Stimulated activated naive CD8-positive, alpha-beta T cell treated with anti-CD3 and anti-CD28 coated beads, Interleukin-15, Interleukin-2, amounts not matched to agents 100 U/mL and 50 U/mL, for 24 hours (primary cell): ENCODE data around the gene RAC3.

Experiments used
- ATAC-seq: fragments of 150-1000 bp; cut with Tn5 transposase; one replicate; pipeline ENCODE4 v1.10.0; 2021
- DNase-seq: peaks from one replicate; pipeline ENCODE4 v3.0.0; 2021

Gene RAC3

DNA sequence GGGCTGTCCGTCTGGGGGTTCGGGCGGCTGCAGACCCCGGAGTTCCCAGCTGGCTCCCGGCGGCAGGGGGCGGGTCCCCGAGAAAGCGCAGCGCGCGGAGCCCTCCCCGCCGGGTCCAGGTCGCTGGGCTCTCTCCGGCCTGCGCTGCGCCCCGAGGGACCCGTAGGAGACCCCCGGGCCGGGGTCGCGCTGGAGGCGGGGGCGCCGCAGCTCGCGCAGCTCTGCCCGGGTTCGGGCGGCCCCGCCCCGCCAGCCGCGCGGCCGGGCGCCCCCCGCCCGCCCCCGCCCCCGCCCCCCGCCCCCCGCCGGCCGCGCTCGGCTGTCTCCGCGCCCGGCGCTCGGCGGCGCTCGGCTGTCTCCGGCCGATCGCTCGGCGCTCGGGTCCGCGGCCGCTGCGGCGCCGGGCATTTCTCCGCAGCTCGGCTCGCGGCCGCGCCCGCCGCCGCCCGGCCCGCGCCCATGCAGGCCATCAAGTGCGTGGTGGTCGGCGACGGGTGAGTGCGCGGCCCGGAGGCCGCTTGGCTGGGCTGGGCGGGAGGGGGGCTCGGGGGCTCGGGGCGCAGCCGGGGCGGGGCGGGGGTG lies at the start of gene RAC3:
Gene RAC3 (plus strand): TSS at position 376 of the 582 bp plus-strand sequence. CDS start 84 bp downstream, at position 460.
- peak; percentile 10 for ATAC-seq
- peak; percentile 31 for DNase-seq

DNA sequence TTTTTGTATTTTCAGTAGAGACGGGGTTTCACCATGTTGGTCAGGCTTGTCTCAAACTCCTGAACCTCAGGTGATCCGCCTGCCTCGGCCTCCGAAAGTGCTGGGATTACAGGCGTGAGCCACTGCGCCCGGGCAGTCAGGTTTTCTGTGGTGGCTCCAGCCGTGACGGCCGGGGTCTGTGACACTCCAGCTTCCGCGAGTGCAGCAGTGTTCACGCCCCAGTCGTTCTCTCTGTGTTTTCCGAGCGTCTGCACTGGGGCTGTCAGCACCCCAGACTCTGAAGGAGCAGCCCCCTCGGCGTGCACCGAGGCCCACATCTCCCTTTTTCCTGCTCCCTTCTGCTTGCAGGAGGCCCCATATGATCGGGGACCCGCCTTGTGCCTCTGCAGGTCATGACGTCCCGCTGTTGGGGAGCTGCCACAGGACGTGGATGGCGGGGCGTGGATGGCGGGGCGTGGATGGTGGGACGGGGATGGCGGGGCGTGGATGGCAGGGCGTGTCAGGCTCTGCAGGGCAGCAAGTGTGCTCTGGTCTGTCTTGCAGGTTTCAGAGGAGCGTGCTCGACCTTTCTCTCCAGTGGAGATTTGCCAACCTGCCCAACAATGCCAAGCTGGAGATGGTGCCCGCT lies 48.4 kb upstream of the RAC3 start:
- DNase-seq (no peak), ATAC-seq (no peak)

- DNase-seq, result no peak
- no peak for ATAC-seq
Measured at GRCh38 chr17:81983639-81984373, 47.7 kb upstream of the RAC3 start.

GRCh38 chr17:81984773-81985410 lies 46.6 kb upstream of the RAC3 start:
- DNase-seq, result no peak
- ATAC-seq, result no peak

- DNase-seq (no peak), ATAC-seq (no peak)
Measured at GRCh38 chr17:81986606-81987005, 44.9 kb upstream of the RAC3 start.

DNA sequence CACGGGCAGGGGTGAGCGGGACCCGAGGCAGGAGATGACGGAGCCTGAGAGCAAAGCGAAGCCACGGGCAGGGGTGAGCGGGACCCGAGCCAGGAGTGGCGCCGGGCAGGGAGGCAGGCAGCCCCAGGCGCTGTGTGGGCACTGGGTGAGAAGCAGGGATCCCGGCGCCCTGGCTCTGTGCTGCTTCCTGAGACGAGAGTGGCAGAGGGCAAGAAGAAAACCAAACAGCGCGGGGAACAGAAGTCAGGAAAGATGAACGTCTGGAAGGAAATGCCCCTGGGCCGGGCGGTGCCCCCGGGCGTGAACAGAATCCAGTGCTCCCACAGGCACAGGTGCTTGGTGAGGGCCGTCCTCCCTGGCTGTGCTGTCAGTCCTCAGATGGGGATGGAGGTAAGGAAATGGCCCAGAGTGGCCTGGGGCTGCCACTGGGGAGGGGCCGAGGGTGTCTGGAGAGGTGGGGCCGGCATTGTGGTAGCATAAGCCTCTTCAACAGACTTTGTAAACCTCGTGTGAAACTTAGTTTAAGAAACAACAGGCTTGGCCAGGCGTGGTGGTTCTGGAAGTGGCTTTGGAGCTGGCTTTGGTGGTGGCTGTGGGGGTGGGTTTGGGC lies 44.2 kb upstream of the RAC3 start:
- no peak for DNase-seq
- ATAC-seq, result no peak

- no peak for ATAC-seq
- DNase-seq, result no peak
Measured at GRCh38 chr17:81990836-81991683, 40.4 kb upstream of the RAC3 start.

GRCh38 chr17:81991684-81992305 lies 39.7 kb upstream of the RAC3 start:
- no peak for DNase-seq
- no peak for ATAC-seq

DNA sequence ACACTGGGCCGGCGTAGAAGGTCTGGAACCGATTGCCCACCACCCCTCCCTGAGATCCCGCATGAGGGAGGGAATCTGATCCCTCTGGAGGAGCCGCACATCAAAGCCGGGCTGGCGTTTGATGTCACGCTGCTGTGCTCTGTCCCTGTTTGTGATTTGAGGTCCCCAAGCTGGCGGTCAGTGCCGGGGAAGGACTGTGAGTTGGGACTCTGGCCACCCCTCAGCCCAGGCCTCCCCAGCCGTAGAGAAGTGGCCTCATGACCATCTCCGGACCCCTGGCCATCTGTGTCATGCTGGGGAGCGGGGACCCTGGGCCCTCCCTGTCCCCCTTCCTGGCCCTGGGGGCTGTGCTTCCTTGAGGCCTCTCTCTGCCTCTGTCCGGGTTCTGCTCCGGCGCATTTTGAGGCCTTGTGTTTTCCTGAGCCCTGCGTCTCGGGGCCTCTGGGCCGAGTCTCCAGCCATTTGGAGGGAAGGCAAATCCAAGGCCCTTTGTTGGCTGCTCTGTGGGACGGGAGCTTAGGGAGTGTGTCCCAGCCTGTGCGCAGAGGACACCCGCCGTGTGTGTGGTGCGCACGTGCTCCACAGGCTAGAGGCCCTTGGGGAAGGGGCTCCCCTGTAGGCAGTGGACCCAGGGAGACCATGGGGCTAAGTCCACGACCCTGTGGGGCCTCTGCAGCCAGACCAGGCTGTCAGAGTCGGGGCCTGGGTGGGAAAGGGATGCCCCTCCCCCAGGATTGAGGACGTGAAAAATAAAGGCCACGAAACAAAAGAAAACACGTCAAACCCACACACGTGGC lies 39.0 kb upstream of the RAC3 start:
- ATAC-seq (no peak), DNase-seq (no peak)

DNA sequence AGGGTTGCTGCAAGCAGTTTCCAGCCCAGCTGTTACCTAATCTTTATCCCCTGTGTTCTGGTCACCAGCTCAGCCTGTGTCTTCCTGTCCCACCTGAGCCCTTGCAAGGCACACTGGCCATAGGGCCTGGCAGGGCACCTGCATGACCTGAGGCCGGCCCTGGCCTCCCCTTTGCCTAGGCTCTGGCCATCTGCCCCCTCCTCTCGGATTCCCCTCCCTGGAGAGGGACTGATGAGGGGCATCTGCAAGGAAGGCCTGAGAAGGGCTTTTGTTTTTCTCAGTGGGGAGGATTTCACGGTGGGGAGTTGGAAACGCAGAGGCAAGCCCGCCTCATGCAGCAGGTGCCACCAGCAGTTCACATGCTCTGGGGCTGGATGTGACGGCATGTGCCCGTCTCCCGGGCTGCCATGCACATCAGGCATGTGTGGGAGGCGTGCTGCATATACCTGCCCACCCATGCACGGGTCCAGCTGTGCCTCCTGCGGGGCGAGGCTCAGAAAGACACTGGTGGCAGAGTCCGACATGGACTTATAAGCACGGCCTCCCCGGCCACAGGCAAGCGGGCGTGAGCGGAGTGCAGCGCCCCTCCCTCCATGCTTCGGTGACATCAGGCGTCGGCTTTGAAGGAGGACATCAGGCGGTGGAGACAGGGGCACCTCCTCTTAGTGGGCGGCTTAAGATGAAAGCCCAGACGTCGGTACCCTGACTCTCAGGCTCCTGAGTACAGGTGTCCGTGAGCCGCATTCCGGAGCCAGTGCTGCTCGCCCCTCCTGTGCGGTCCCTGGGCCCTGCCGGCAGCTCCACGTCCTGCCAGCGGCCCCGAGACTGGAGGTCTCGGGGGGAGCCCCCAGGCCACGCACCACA lies 37.5 kb upstream of the RAC3 start:
- DNase-seq (no peak), ATAC-seq (no peak)

- ATAC-seq (no peak), DNase-seq (no peak)
Measured at GRCh38 chr17:81994593-81995462, 36.6 kb upstream of the RAC3 start.

- no peak for ATAC-seq
Measured at GRCh38 chr17:81995463-81996231, 35.8 kb upstream of the RAC3 start.

GRCh38 chr17:81996232-81996756 lies 35.2 kb upstream of the RAC3 start:
- DNase-seq (no peak), ATAC-seq (no peak)

More at GRCh38 chr17:81995463-81996231, 35.8 kb upstream of the RAC3 start:
- no peak for DNase-seq

GRCh38 chr17:81996757-81997441 lies 34.6 kb upstream of the RAC3 start:
- ATAC-seq (no peak), DNase-seq (no peak)

GRCh38 chr17:81998212-81998611 lies 33.3 kb upstream of the RAC3 start:
- ATAC-seq (no peak), DNase-seq (no peak)

DNA sequence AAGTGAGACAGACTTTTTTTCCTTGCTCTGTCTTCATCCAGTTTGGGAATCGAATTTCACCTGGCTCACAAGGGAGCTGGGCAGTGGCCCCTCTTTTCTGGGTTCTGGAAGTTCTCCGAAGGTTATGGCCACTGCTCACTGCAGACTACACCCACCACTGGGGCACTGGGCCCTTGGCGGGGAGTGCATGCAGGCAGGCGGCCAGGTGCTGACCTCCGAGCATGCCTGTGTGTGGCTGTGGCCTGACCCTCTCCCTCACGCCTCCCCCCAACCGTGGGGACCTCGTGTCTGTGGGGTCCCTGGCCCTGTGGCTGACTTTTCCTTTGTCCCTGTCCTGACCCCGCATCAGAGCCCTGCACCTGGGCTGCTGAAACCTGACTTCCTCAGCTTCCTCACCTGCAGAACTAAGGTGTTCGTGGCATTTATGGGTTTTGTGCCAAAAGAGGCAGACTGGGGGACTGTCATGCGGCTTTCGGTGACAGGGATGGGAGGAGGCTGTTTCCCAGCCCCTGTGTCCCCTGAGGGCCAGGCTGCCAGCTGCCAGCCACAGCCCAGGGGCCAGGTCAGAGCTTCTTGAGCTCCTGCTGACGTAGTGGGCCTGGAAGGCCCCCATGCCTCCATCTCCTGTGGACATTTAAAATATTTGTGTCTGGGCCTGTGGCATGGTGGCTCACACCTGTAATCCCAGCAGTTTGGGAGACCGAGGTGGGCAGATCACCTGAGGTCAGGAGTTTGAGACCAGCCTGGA lies 32.6 kb upstream of the RAC3 start:
- DNase-seq (no peak), ATAC-seq (no peak)
